Measurements from ENCODE around the gene UBQLN3. TPM values are rescaled to one million over a fixed set of nuclear protein-coding genes. Genes with fewer than 3 reads are reported as not detected.

UBQLN3 gene
- polyA plus RNA-seq, 1 donor from 2014 or later, result not detected

GRCh38 chr11:5547982-5548381, 38.2 kb upstream of the UBQLN3 start:
- H3K9ac ChIP-seq (ENCODE audit: low read length), result no peak overlapping the region

GRCh38 chr11:5546457-5546856, 36.7 kb upstream of the UBQLN3 start:
- no peak overlapping the region for H3K9ac ChIP-seq (ENCODE audit: low read length)
- no peaks in the 10 kb centered on the region for H3K79me2 ChIP-seq (replicated peaks; ENCODE audit: insufficient read depth, low read length)
- H3K4me2 ChIP-seq (ENCODE audit: low read length), result no peak overlapping the region
- no peaks in the 10 kb centered on the region for H3K36me3 ChIP-seq (ENCODE audit: insufficient read depth, low read length)
- H3K4me3 ChIP-seq (ENCODE audit: low read length), result no peak overlapping the region
- H3K9me3 ChIP-seq (ENCODE audit: low read length), result no peaks in the 10 kb centered on the region
- no peak overlapping the region for H3K27ac ChIP-seq (ENCODE audit: low read length)
- H3K27me3 ChIP-seq (ENCODE audit: insufficient read depth, low read depth, low read length), result no peaks in the 10 kb centered on the region
- no peak for TF ChIP-seq SMC3 (conservative IDR thresholded peaks at IDR 0.05; ENCODE audit: poor library complexity)
- no peak for TF ChIP-seq POLR2AphosphoS5 (IDR thresholded peaks at IDR 0.05)
- H2AFZ ChIP-seq (ENCODE audit: low read depth, low read length), result no peak overlapping the region
- no peaks in the 10 kb centered on the region for H4K20me1 ChIP-seq (ENCODE audit: insufficient read depth)
- no peaks in the 10 kb centered on the region for H3F3A ChIP-seq (ENCODE audit: insufficient read depth, low read length, poor library complexity, severe bottlenecking)
- H3K9me2 ChIP-seq (ENCODE audit: insufficient read depth, low read length), result no peaks in the 10 kb centered on the region

More at GRCh38 chr11:5547982-5548381, 38.2 kb upstream of the UBQLN3 start:
- no peaks in the 10 kb centered on the region for H3K9me2 ChIP-seq (ENCODE audit: insufficient read depth, low read length)
- no peaks in the 10 kb centered on the region for H3K9me3 ChIP-seq (ENCODE audit: low read length)
- H3K27ac ChIP-seq (ENCODE audit: low read length), result no peak overlapping the region
- H3K27me3 ChIP-seq (ENCODE audit: insufficient read depth, low read depth, low read length), result no peaks in the 10 kb centered on the region
- no peak overlapping the region for H3K4me2 ChIP-seq (ENCODE audit: low read length)
- TF ChIP-seq POLR2AphosphoS5 (IDR thresholded peaks at IDR 0.05) (no peak), EP300 (conservative IDR thresholded peaks at IDR 0.05; ENCODE audit: poor library complexity, severe bottlenecking) (no peak), MXI1 (conservative IDR thresholded peaks at IDR 0.05; ENCODE audit: poor library complexity, severe bottlenecking) (no peak), SMC3 (conservative IDR thresholded peaks at IDR 0.05; ENCODE audit: poor library complexity) (no peak), REST (IDR thresholded peaks at IDR 0.05; ENCODE audit: borderline replicate concordance) (no peak), TAF1 (IDR thresholded peaks at IDR 0.05; ENCODE audit: low read depth) (no peak), RAD21 (conservative IDR thresholded peaks at IDR 0.05) (no peak), EZH2 (IDR thresholded peaks at IDR 0.05; ENCODE audit: borderline replicate concordance, insufficient read depth, low read length, poor library complexity, severe bottlenecking) (no peak), CTCF (IDR thresholded peaks at IDR 0.05; ENCODE audit: poor library complexity, severe bottlenecking) (no peak)
- no peak overlapping the region for H2AFZ ChIP-seq (ENCODE audit: low read depth, low read length)
- no peaks in the 10 kb centered on the region for H3K36me3 ChIP-seq (ENCODE audit: insufficient read depth, low read length)
- no peaks in the 10 kb centered on the region for H4K20me1 ChIP-seq (ENCODE audit: insufficient read depth)
- H3K79me2 ChIP-seq (replicated peaks; ENCODE audit: insufficient read depth, low read length), result no peaks in the 10 kb centered on the region
- H3F3A ChIP-seq (ENCODE audit: insufficient read depth, low read length, poor library complexity, severe bottlenecking), result no peaks in the 10 kb centered on the region
- H3K4me3 ChIP-seq (ENCODE audit: low read length), result no peak overlapping the region

GRCh38 chr11:5541427-5541826, 31.7 kb upstream of the UBQLN3 start:
- Histone ChIP-seq H3K4me3 (ENCODE audit: low read length) (no peak overlapping the region), H3K27me3 (ENCODE audit: insufficient read depth, low read depth, low read length) (no peaks in the 10 kb centered on the region), H3K9me3 (ENCODE audit: low read length) (no peaks in the 10 kb centered on the region), H4K20me1 (ENCODE audit: insufficient read depth) (no peaks in the 10 kb centered on the region), H3K9ac (ENCODE audit: low read length) (no peak overlapping the region), H2AFZ (ENCODE audit: low read depth, low read length) (no peak overlapping the region), H3K79me2 (replicated peaks; ENCODE audit: insufficient read depth, low read length) (no peaks in the 10 kb centered on the region), H3K9me2 (ENCODE audit: insufficient read depth, low read length) (no peaks in the 10 kb centered on the region), H3F3A (ENCODE audit: insufficient read depth, low read length, poor library complexity, severe bottlenecking) (no peaks in the 10 kb centered on the region), H3K36me3 (ENCODE audit: insufficient read depth, low read length) (no peaks in the 10 kb centered on the region), H3K4me2 (ENCODE audit: low read length) (no peak overlapping the region), H3K27ac (ENCODE audit: low read length) (no peak overlapping the region)
- no peak for TF ChIP-seq MXI1 (conservative IDR thresholded peaks at IDR 0.05; ENCODE audit: poor library complexity, severe bottlenecking)
- TF ChIP-seq EZH2 (IDR thresholded peaks at IDR 0.05; ENCODE audit: borderline replicate concordance, insufficient read depth, low read length, poor library complexity, severe bottlenecking), result no peak
- no peak for TF ChIP-seq RAD21 (conservative IDR thresholded peaks at IDR 0.05)
- no peak for TF ChIP-seq EP300 (conservative IDR thresholded peaks at IDR 0.05; ENCODE audit: poor library complexity, severe bottlenecking)
- no peak for TF ChIP-seq SMC3 (conservative IDR thresholded peaks at IDR 0.05; ENCODE audit: poor library complexity)
- no peak for TF ChIP-seq TAF1 (IDR thresholded peaks at IDR 0.05; ENCODE audit: low read depth)
- no peak for TF ChIP-seq CTCF (IDR thresholded peaks at IDR 0.05; ENCODE audit: poor library complexity, severe bottlenecking)
- TF ChIP-seq POLR2AphosphoS5 (IDR thresholded peaks at IDR 0.05), result no peak
- TF ChIP-seq REST (IDR thresholded peaks at IDR 0.05; ENCODE audit: borderline replicate concordance), result no peak
